ENCODE results near the gene TAPT1.

The TAPT1 gene

GRCh38 chr4:16262188-16262587, 35.9 kb upstream of the TAPT1 start:
- no peak for TF ChIP-seq FOXP2 (optimal IDR thresholded peaks at IDR 0.05; ENCODE audit: borderline replicate concordance, extremely low read depth, extremely low read length, insufficient read depth)
- TF ChIP-seq TAF1 (IDR thresholded peaks at IDR 0.05; ENCODE audit: borderline replicate concordance, insufficient read depth, low read length), result no peak
- no peak for TF ChIP-seq REST (IDR thresholded peaks at IDR 0.05; ENCODE audit: insufficient read depth in 1 of 2, low read depth in 2 of 2, low read length in 2 of 2)
- TF ChIP-seq POLR2AphosphoS5 (IDR thresholded peaks at IDR 0.05; ENCODE audit: low read depth, low read length), result no peak
- TF ChIP-seq SIN3A (IDR thresholded peaks at IDR 0.05; ENCODE audit: borderline replicate concordance, insufficient read depth, low read length), result no peak

GRCh38 chr4:16261313-16261878, 35.1 kb upstream of the TAPT1 start:
- TF ChIP-seq POLR2AphosphoS5 (IDR thresholded peaks at IDR 0.05; ENCODE audit: low read depth, low read length), result no peak
- no peak for TF ChIP-seq SIN3A (IDR thresholded peaks at IDR 0.05; ENCODE audit: borderline replicate concordance, insufficient read depth, low read length)
- no peak for TF ChIP-seq REST (IDR thresholded peaks at IDR 0.05; ENCODE audit: insufficient read depth in 1 of 2, low read depth in 2 of 2, low read length in 2 of 2)
- no peak for TF ChIP-seq FOXP2 (optimal IDR thresholded peaks at IDR 0.05; ENCODE audit: borderline replicate concordance, extremely low read depth, extremely low read length, insufficient read depth)
- no peak for TF ChIP-seq TAF1 (IDR thresholded peaks at IDR 0.05; ENCODE audit: borderline replicate concordance, insufficient read depth, low read length)

GRCh38 chr4:16259889-16260246, 33.6 kb upstream of the TAPT1 start:
- TF ChIP-seq SIN3A (IDR thresholded peaks at IDR 0.05; ENCODE audit: borderline replicate concordance, insufficient read depth, low read length) (no peak), POLR2AphosphoS5 (IDR thresholded peaks at IDR 0.05; ENCODE audit: low read depth, low read length) (no peak), FOXP2 (optimal IDR thresholded peaks at IDR 0.05; ENCODE audit: borderline replicate concordance, extremely low read depth, extremely low read length, insufficient read depth) (no peak), REST (IDR thresholded peaks at IDR 0.05; ENCODE audit: insufficient read depth in 1 of 2, low read depth in 2 of 2, low read length in 2 of 2) (no peak), TAF1 (IDR thresholded peaks at IDR 0.05; ENCODE audit: borderline replicate concordance, insufficient read depth, low read length) (no peak)

- TF ChIP-seq SIN3A (IDR thresholded peaks at IDR 0.05; ENCODE audit: borderline replicate concordance, insufficient read depth, low read length), result no peak
- TF ChIP-seq POLR2AphosphoS5 (IDR thresholded peaks at IDR 0.05; ENCODE audit: low read depth, low read length), result no peak
- TF ChIP-seq TAF1 (IDR thresholded peaks at IDR 0.05; ENCODE audit: borderline replicate concordance, insufficient read depth, low read length), result no peak
- no peak for TF ChIP-seq REST (IDR thresholded peaks at IDR 0.05; ENCODE audit: insufficient read depth in 1 of 2, low read depth in 2 of 2, low read length in 2 of 2)
- no peak for TF ChIP-seq FOXP2 (optimal IDR thresholded peaks at IDR 0.05; ENCODE audit: borderline replicate concordance, extremely low read depth, extremely low read length, insufficient read depth)
These were observed 33.1 kb upstream of the TAPT1 start for GRCh38 chr4:16259241-16259888.

Measured in PFSK-1 (cell line).